ENCODE measurements around the gene GRIN3B. TPM values are rescaled to one million over a fixed set of nuclear protein-coding genes. Genes with fewer than 3 reads are reported as not detected.

Gene GRIN3B

GRCh38 chr19:1057176-1057855 is 57.1 kb downstream of the GRIN3B start:
- Histone ChIP-seq H3K4me1 (ENCODE audit: control insufficient read depth, low read depth, low read length) (no peaks in the 10 kb centered on the region), H2AK5ac (ENCODE audit: low read length) (no peak overlapping the region), H2BK120ac (ENCODE audit: low read depth, low read length) (no peak overlapping the region), H3K23ac (ENCODE audit: low read length) (no peak overlapping the region), H3K79me1 (ENCODE audit: low read length) (no peaks in the 10 kb centered on the region), H3K4ac (ENCODE audit: low read depth, low read length) (no peak overlapping the region), H3K9ac (ENCODE audit: low read length) (no peak overlapping the region), H3K27me3 (ENCODE audit: insufficient read depth, low read length, poor library complexity) (no peaks in the 10 kb centered on the region), H4K5ac (ENCODE audit: low read length) (no peak overlapping the region), H3K4me3 (ENCODE audit: low read length) (no peak overlapping the region), H3K27ac (ENCODE audit: low read depth, low read length) (no peak overlapping the region), H2BK5ac (ENCODE audit: low read length) (no peak overlapping the region), H2BK15ac (replicated peaks; ENCODE audit: low read depth) (no peak overlapping the region), H4K8ac (ENCODE audit: low read depth, low read length) (no peak overlapping the region), H3K56ac (ENCODE audit: low read length) (no peak overlapping the region), H3K4me2 (ENCODE audit: low read length) (no peak overlapping the region), H3K36me3 (ENCODE audit: control insufficient read depth, insufficient read depth, low read length) (no peaks in the 10 kb centered on the region), H3K18ac (ENCODE audit: low read length) (no peak overlapping the region), H3K79me2 (ENCODE audit: control insufficient read depth, insufficient read depth, low read length) (no peaks in the 10 kb centered on the region)
- no CpG with 5 or more reads among the region's 3 CpGs for WGBS (ENCODE audit: extremely low coverage, insufficient coverage, low lambda C conversion rate)
- DNase-seq = peak; percentile 83

DNA sequence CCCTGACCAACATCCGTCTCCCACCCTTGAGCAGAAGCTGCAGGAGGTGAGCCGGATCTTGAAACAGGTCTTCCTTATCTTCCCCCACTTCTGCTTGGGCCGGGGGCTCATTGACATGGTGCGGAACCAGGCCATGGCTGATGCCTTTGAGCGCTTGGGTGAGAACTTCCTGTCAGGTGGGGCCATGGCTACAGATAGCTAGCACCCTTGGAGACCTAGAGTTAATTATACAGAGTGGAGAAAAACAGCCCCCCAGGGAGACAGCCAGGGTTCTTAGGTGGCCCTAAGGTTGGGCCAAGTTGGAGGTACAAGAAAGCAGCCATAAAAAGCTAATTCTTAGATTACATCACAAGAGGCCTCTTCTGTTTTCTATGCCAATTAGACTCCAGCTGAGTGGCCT is 57.9 kb downstream of the GRIN3B start:
- Histone ChIP-seq H3K36me3 (ENCODE audit: control insufficient read depth, insufficient read depth, low read length) (no peaks in the 10 kb centered on the region), H3K9ac (ENCODE audit: low read length) (no peak overlapping the region), H3K23ac (ENCODE audit: low read length) (no peak overlapping the region), H2BK5ac (ENCODE audit: low read length) (no peak overlapping the region), H3K4me2 (ENCODE audit: low read length) (no peak overlapping the region), H3K4ac (ENCODE audit: low read depth, low read length) (no peak overlapping the region), H4K5ac (ENCODE audit: low read length) (no peak overlapping the region), H3K4me3 (ENCODE audit: low read length) (no peak overlapping the region), H3K27ac (ENCODE audit: low read depth, low read length) (no peak overlapping the region), H2AK5ac (ENCODE audit: low read length) (no peak overlapping the region), H3K27me3 (ENCODE audit: insufficient read depth, low read length, poor library complexity) (no peaks in the 10 kb centered on the region), H2BK15ac (replicated peaks; ENCODE audit: low read depth) (no peak overlapping the region), H3K56ac (ENCODE audit: low read length) (no peak overlapping the region), H4K8ac (ENCODE audit: low read depth, low read length) (no peak overlapping the region), H3K79me1 (ENCODE audit: low read length) (no peaks in the 10 kb centered on the region), H3K4me1 (ENCODE audit: control insufficient read depth, low read depth, low read length) (no peaks in the 10 kb centered on the region), H3K18ac (ENCODE audit: low read length) (no peak overlapping the region), H3K79me2 (ENCODE audit: control insufficient read depth, insufficient read depth, low read length) (no peaks in the 10 kb centered on the region), H2BK120ac (ENCODE audit: low read depth, low read length) (no peak overlapping the region)
- WGBS (ENCODE audit: extremely low coverage, insufficient coverage, low lambda C conversion rate) = no CpG with 5 or more reads among the region's 5 CpGs
- no peak for DNase-seq

Small RNAs within 50 kb of the gene (small RNA-seq; reads per million reads assigned to genes)
- gene RNU6-2 (ENCODE audit: insufficient read depth) = not detected

Measured in mesendoderm (in vitro differentiated cells).